Natural killer cell (primary cell): Measurements from ENCODE around the gene PTP4A2. TPM values are rescaled to one million over a fixed set of nuclear protein-coding genes. Genes with fewer than 3 reads are reported as not detected.

Experiments
- ATAC-seq, 3 donors: fragments of 150-1000 bp in 2 of 3; fragments of 200-7000 bp in 1 of 3; cut with Tn5 transposase; 1 replicate in 1 of 3; 2 replicates in 2 of 3; pipeline ENCODE4 v1.10.0; 2021; ENCODE audit warnings: mild to moderate bottlenecking in 2 of 3, moderate library complexity in 2 of 3
- DNase-seq, 2 donors: peaks; one replicate each; pipeline versions ENCODE4 v3.0.0 to v3.0.0-alpha.2; 2013 to 2021; ENCODE audit warnings: mixed read lengths in 1 of 2
- H3K27ac ChIP-seq: one replicate; pipeline ENCODE4 v1.5.1; 2013; ENCODE audit warnings: mild to moderate bottlenecking, low read length
- H3K27me3 ChIP-seq: one replicate; pipeline ENCODE4 v1.6.1; 2013; ENCODE audit warnings: low read length; ENCODE audit not compliant: control insufficient read depth, insufficient read depth
- H3K36me3 ChIP-seq: one replicate; pipeline ENCODE4 v1.6.1; 2013; ENCODE audit warnings: low read length; ENCODE audit not compliant: control insufficient read depth, insufficient read depth
- H3K4me1 ChIP-seq: one replicate; pipeline ENCODE4 v1.6.1; 2013; ENCODE audit warnings: low read length; ENCODE audit not compliant: control insufficient read depth, insufficient read depth
- H3K4me3 ChIP-seq: one replicate; pipeline ENCODE4 v1.5.1; 2013; ENCODE audit warnings: low read length
- H3K9me3 ChIP-seq: one replicate; pipeline ENCODE4 v1.6.1; 2013; ENCODE audit warnings: low read length; ENCODE audit not compliant: control insufficient read depth, insufficient read depth
- H3K27ac Mint-ChIP-seq, 2 donors: one replicate each; pipeline ENCODE4 v1.8.0; 2022; ENCODE audit warnings: mild to moderate bottlenecking in 2 of 2, mixed read lengths in 2 of 2, moderate library complexity in 1 of 2
- H3K27me3 Mint-ChIP-seq, 2 donors: one replicate each; pipeline ENCODE4 v1.8.0; 2022; ENCODE audit warnings: low read depth in 2 of 2, mixed read lengths in 2 of 2
- H3K36me3 Mint-ChIP-seq: one replicate; pipeline ENCODE4 v1.8.0; 2022; ENCODE audit warnings: mixed read lengths
- H3K4me1 Mint-ChIP-seq, 2 donors: one replicate each; pipeline ENCODE4 v1.8.0; 2022; ENCODE audit warnings: mixed read lengths in 2 of 2
- H3K4me3 Mint-ChIP-seq: one replicate; pipeline ENCODE4 v1.8.0; 2022; ENCODE audit warnings: mild to moderate bottlenecking, moderate library complexity, mixed read lengths
- H3K9me3 Mint-ChIP-seq, 2 donors: one replicate each; pipeline ENCODE4 v1.8.0; 2022; ENCODE audit warnings: mixed read lengths in 2 of 2
- WGBS: methylation state at CpG from one replicate; pipeline ENCODE4 v1.1.7; 2013; ENCODE audit warnings: missing lambda C conversion rate; ENCODE audit not compliant: insufficient coverage; 5-methylcytosine and 5-hydroxymethylcytosine counted together
- intact Hi-C: fragments of 100-400 bp; cut with micrococcal nuclease; formaldehyde crosslinking; loops from one replicate; pipeline ENCODE4 v1.14.2; 2022
- total RNA-seq, 4 donors: library from RNA; stranded (reverse); fragments of 120-200 nt in 1 of 4; gene quantifications; one replicate each; pipeline versions ENCODE4 v1.2.3 to v1.2.4, GENCODE V29; 2013 to 2022
- TF ChIP-seq, protein P1 (sequence below): fragments of 200-600 bp; IDR thresholded peaks from one replicate; pipeline ENCODE4 v1.8.0; 2022; ENCODE audit warnings: antibody characterized with exemption

The PTP4A2 gene
- total RNA-seq, 3 donors from 2014 or later (not counting 1 experiment from before 2014, with no cell fraction given), result 435 to 527 (median 443) TPM

DNA sequence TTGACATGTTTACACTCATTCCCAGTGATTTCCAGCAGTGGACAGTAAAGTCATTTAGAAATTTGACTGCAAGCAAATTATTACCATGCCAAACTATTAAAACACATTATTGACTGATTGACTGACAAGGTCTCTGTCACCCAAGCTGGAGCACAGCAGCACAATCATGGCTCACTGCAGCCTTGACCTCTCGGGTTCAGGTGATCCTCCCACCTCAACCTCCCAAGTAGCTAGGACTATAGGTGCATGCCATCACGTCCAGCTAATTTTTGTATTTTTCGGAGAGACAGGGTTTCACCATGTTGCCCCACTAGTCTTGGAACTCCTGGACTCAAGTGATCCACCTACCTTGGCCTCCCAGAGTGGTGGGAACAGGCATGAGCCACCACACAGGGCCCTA lies 24.2 kb downstream of the PTP4A2 start:
- H3K4me3 ChIP-seq, result no peak overlapping the region
- intact Hi-C loops, result no loop called here
- Mint-ChIP-seq H3K36me3 (peaks cover 20% of the 10 kb centered on the region), H3K4me1 (peaks cover 50 to 61% of the 10 kb centered on the region in 2 donors), H3K27me3 (no peaks in the 10 kb centered on the region), H3K27ac (peak overlapping the region; percentile 66 to 72), H3K9me3 (no peaks in the 10 kb centered on the region), H3K4me3 (no peak overlapping the region)
- 87% methylated on average over 3 of the region's 3 CpGs for WGBS
- ATAC-seq (no peak), DNase-seq (no peak)
- peaks cover 3% of the 10 kb centered on the region for H3K4me1 ChIP-seq
- H3K27me3 ChIP-seq, result no peaks in the 10 kb centered on the region
- H3K27ac ChIP-seq, result no peak overlapping the region
- TF ChIP-seq, protein P1, sequence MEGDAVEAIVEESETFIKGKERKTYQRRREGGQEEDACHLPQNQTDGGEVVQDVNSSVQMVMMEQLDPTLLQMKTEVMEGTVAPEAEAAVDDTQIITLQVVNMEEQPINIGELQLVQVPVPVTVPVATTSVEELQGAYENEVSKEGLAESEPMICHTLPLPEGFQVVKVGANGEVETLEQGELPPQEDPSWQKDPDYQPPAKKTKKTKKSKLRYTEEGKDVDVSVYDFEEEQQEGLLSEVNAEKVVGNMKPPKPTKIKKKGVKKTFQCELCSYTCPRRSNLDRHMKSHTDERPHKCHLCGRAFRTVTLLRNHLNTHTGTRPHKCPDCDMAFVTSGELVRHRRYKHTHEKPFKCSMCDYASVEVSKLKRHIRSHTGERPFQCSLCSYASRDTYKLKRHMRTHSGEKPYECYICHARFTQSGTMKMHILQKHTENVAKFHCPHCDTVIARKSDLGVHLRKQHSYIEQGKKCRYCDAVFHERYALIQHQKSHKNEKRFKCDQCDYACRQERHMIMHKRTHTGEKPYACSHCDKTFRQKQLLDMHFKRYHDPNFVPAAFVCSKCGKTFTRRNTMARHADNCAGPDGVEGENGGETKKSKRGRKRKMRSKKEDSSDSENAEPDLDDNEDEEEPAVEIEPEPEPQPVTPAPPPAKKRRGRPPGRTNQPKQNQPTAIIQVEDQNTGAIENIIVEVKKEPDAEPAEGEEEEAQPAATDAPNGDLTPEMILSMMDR, result no peak
- H3K9me3 ChIP-seq, result no peaks in the 10 kb centered on the region
- H3K36me3 ChIP-seq, result peaks cover 77% of the 10 kb centered on the region

DNA sequence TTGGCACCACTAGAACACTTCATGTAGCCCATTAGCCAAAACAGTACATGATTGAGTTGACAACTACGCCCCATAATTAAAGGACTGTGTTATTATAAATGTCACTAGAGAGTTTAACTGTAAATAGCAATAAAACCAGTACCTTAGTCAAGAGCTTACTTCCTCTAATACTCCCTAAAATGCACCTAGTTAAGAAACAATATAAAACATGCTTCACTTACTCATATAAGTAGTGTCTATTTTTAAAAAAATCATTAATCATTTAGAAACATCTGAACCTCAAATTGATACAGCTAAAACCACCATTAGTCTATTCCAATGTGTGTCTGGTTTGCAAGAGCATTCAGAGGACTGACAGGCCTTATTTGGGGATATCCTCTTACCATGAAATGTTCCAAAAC lies 25.3 kb downstream of the PTP4A2 start:
- peak overlapping the region; percentile 13 for H3K4me3 Mint-ChIP-seq
- Histone ChIP-seq H3K36me3 (peaks cover 73% of the 10 kb centered on the region), H3K4me3 (no peak overlapping the region), H3K4me1 (peaks cover 3% of the 10 kb centered on the region), H3K27me3 (no peaks in the 10 kb centered on the region), H3K9me3 (no peaks in the 10 kb centered on the region), H3K27ac (no peak overlapping the region)
- no CpG with 5 or more reads among the region's 1 CpG for WGBS
- peaks cover 30% of the 10 kb centered on the region for H3K36me3 Mint-ChIP-seq
- TF ChIP-seq, protein P1, result no peak
- intact Hi-C loops, result no loop called here
- H3K27me3 Mint-ChIP-seq, result no peaks in the 10 kb centered on the region
- H3K9me3 Mint-ChIP-seq, result no peaks in the 10 kb centered on the region
- peaks cover 49 to 59% of the 10 kb centered on the region in 2 donors for H3K4me1 Mint-ChIP-seq
- DNase-seq, result no peak
- ATAC-seq, result no peak
- H3K27ac Mint-ChIP-seq, result peak overlapping the region; percentile 66 to 72

DNA sequence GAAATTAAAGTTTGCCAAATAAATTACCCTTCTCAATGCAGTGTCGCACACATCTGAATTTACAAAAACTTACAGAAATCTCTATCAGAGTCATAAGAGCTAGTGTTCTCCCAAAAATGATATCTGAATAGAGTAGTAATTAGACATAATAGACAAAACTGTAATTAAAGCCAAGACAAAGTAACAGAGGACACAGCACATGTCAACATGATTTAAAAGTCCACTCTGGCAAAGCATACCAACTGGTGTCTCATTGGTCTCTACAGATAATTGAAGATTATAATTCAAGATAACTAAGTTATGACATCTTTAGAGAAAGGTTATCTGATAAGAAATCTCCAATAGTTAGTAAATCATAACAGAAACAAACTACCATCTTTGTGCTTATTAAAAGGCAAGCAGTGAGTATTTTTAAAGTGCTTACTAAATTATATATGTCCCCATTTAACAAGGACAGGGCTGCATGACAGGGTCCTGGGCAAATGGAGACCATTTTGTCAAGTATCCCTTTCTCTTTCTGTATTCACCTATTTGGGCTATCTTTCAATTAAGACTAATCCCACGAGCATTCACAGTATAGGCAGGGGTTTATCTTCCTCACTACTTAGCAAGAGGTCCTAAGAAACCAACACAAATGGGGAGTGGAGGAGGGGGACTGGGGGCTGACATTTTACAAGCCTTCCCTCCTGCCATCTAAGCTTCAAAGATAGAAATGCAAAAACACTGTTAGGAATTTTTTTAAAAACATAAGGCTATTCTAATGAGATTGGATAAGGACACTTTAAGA lies 26.0 kb downstream of the PTP4A2 start:
- Mint-ChIP-seq H3K9me3 (no peaks in the 10 kb centered on the region), H3K36me3 (peaks cover 30% of the 10 kb centered on the region), H3K27me3 (no peaks in the 10 kb centered on the region), H3K4me3 (peak overlapping the region; percentile 13), H3K27ac (peak overlapping the region; percentile 66 to 72), H3K4me1 (peaks cover 49 to 59% of the 10 kb centered on the region in 2 donors)
- no peaks in the 10 kb centered on the region for H3K9me3 ChIP-seq
- no peaks in the 10 kb centered on the region for H3K27me3 ChIP-seq
- H3K36me3 ChIP-seq, result peaks cover 77% of the 10 kb centered on the region
- H3K4me1 ChIP-seq, result peaks cover 3% of the 10 kb centered on the region
- TF ChIP-seq, protein P1, result no peak
- H3K27ac ChIP-seq, result no peak overlapping the region
- DNase-seq (no peak), ATAC-seq (no peak)
- no peak overlapping the region for H3K4me3 ChIP-seq
- intact Hi-C loops, result no loop called here
- WGBS, result no CpG with 5 or more reads among the region's 2 CpGs

DNA sequence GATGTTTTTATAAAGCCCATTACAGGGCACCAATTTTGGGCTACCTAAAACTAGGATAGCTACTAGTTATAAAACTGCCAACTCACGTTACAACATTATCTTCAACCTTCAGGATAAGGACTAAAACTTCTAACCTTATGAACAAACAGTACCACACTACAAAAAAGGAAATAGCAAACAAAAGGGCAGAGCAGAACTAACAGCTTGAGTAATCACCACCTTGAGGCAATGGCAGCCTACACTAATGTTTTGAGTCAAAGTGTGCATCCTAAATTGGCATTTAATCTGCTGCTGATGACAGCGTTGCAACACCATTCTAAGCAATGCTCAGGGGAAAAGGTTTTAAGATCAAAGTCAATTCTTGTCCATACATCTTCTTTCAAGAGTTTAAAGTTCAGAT lies 27.2 kb downstream of the PTP4A2 start:
- H3K36me3 ChIP-seq, result peaks cover 73% of the 10 kb centered on the region
- TF ChIP-seq, protein P1, result no peak
- no peak overlapping the region for H3K27ac ChIP-seq
- no peaks in the 10 kb centered on the region for H3K27me3 ChIP-seq
- DNase-seq (no peak), ATAC-seq (no peak)
- H3K4me1 Mint-ChIP-seq, result peaks cover 49 to 52% of the 10 kb centered on the region in 2 donors
- H3K4me3 ChIP-seq, result no peak overlapping the region
- intact Hi-C loops, result no loop called here
- no peaks in the 10 kb centered on the region for H3K9me3 ChIP-seq
- no peak overlapping the region for H3K4me3 Mint-ChIP-seq
- peaks cover 3% of the 10 kb centered on the region for H3K4me1 ChIP-seq
- peaks cover 30% of the 10 kb centered on the region for H3K36me3 Mint-ChIP-seq
- 60% methylated on average over 2 of the region's 2 CpGs for WGBS
- no peaks in the 10 kb centered on the region for H3K9me3 Mint-ChIP-seq
- peak overlapping the region; percentile 66 to 72 for H3K27ac Mint-ChIP-seq
- no peaks in the 10 kb centered on the region for H3K27me3 Mint-ChIP-seq
